WERI-Rb-1 (cell line): ENCODE results near the gene CA5B.
"Not testable (repeated sequence)": the region's sequence is repeated elsewhere in the genome, so short reads cannot be mapped to it uniquely, and the experiment has no call there.

Experiments
- DNase-seq: peaks from one replicate; pipeline ENCODE4 v3.0.0-alpha.2; 2020
- H3K27ac ChIP-seq: fragments of 250-450 bp; sonication (Bioruptor Pico); 2 replicates; pipeline ENCODE4 v1.5.1; 2020; ENCODE audit warnings: mild to moderate bottlenecking, moderate library complexity
- H3K27me3 ChIP-seq: fragments of 250-450 bp; sonication (Bioruptor Pico); 2 replicates; pipeline ENCODE4 v1.5.1; 2021; ENCODE audit warnings: mild to moderate bottlenecking, low read depth, moderate library complexity; ENCODE audit not compliant: insufficient read depth, severe bottlenecking
- H3K36me3 ChIP-seq: fragments of 250-450 bp; sonication (Bioruptor Pico); 2 replicates; pipeline ENCODE4 v1.5.1; 2020; ENCODE audit warnings: mild to moderate bottlenecking, moderate library complexity
- H3K4me3 ChIP-seq: 2 replicates; pipeline ENCODE4 v1.5.1; 2011; ENCODE audit warnings: low read depth, mild to moderate bottlenecking, control low read depth, low read length
- H3K9me3 ChIP-seq: fragments of 250-450 bp; sonication (Bioruptor Pico); 2 replicates; pipeline ENCODE4 v1.5.1; 2021; ENCODE audit warnings: mild to moderate bottlenecking, moderate library complexity; ENCODE audit not compliant: severe bottlenecking
- TF ChIP-seq, protein P1 (sequence below): IDR thresholded peaks from 2 replicates; pipeline ENCODE4 v1.5.1; 2011; ENCODE audit warnings: low read depth, mild to moderate bottlenecking, control low read depth, inconsistent platforms, low read length

Gene CA5B

DNA sequence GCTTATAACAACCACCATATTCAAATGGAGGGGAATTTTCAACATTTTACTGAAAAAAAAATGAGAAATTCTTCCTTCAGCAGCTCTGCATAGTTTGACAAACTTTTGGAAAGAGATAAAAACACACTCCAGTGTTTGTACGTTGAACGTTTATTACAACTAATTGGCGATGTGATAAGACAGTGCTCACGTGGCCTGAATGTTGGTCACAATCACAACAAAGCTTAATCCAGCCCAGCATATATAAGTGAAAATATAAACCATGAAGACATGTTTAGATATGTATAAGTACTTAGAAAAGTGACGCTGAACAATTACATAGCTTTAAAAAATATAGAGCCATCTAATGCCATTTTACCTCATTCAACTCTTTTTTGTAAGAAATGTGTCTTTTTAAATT lies 87.9 kb downstream of the CA5B start:
- peaks cover 14% of the 10 kb centered on the region for H3K36me3 ChIP-seq

GRCh38 chrX:15829217-15829616 lies 91.1 kb downstream of the CA5B start:
- Histone ChIP-seq H3K9me3 (no peaks in the 10 kb centered on the region), H3K36me3 (peaks cover 4% of the 10 kb centered on the region), H3K4me3 (no peak overlapping the region), H3K27me3 (no peaks in the 10 kb centered on the region), H3K27ac (no peak overlapping the region)
- no peak for DNase-seq
- TF ChIP-seq, protein P1, sequence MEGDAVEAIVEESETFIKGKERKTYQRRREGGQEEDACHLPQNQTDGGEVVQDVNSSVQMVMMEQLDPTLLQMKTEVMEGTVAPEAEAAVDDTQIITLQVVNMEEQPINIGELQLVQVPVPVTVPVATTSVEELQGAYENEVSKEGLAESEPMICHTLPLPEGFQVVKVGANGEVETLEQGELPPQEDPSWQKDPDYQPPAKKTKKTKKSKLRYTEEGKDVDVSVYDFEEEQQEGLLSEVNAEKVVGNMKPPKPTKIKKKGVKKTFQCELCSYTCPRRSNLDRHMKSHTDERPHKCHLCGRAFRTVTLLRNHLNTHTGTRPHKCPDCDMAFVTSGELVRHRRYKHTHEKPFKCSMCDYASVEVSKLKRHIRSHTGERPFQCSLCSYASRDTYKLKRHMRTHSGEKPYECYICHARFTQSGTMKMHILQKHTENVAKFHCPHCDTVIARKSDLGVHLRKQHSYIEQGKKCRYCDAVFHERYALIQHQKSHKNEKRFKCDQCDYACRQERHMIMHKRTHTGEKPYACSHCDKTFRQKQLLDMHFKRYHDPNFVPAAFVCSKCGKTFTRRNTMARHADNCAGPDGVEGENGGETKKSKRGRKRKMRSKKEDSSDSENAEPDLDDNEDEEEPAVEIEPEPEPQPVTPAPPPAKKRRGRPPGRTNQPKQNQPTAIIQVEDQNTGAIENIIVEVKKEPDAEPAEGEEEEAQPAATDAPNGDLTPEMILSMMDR: no peak

More for the DNA sequence above, 87.9 kb downstream of the CA5B start:
- Histone ChIP-seq H3K4me3 (no peak overlapping the region), H3K27me3 (no peaks in the 10 kb centered on the region), H3K9me3 (no peaks in the 10 kb centered on the region), H3K27ac (no peak overlapping the region)
- TF ChIP-seq, protein P1: no peak
- no peak for DNase-seq

GRCh38 chrX:15831347-15831746 lies 93.3 kb downstream of the CA5B start:
- not testable (repeated sequence) for H3K9me3 ChIP-seq, DNase-seq, H3K27me3 ChIP-seq, H3K4me3 ChIP-seq, H3K36me3 ChIP-seq, H3K27ac ChIP-seq

GRCh38 chrX:15834053-15834452 lies 96.0 kb downstream of the CA5B start:
- TF ChIP-seq, protein P1: no peak
- H3K27ac ChIP-seq: no peak overlapping the region
- no peaks in the 10 kb centered on the region; the same call in 1 of the 2 replicates for H3K36me3 ChIP-seq
- no peaks in the 10 kb centered on the region for H3K9me3 ChIP-seq
- H3K4me3 ChIP-seq: no peak overlapping the region
- no peak for DNase-seq
- no peaks in the 10 kb centered on the region for H3K27me3 ChIP-seq

- Histone ChIP-seq H3K27me3 (no peaks in the 10 kb centered on the region), H3K4me3 (no peak overlapping the region), H3K27ac (no peak overlapping the region), H3K36me3 (peaks cover 2% of the 10 kb centered on the region; the same call in 1 of the 2 replicates), H3K9me3 (no peaks in the 10 kb centered on the region)
- TF ChIP-seq, protein P1: no peak
- DNase-seq: no peak
Measured at GRCh38 chrX:15834827-15835595, 96.9 kb downstream of the CA5B start.
